ENCODE data around the gene PROKR1.

The PROKR1 gene

DNA sequence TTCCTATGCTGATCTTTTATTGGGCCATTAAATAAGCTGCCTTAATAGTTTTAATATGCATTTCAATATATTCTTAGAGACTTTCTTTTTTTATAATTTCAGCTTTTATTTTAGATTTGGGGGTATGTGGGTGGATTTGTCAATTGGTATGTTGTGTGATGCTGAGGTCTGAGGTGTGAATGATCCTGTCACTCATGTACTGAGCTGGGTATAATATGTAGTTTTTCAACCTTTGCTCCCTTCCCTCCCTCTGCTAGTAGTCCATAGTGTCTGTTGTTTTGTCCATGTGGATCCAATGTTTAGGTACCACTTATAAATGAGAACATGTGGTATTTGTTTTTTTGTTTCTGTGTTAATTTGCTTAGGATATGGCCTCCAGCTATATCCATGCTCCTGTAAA is 35.5 kb upstream of the PROKR1 start:
- TF ChIP-seq POLR2AphosphoS5 (IDR thresholded peaks at IDR 0.05; ENCODE audit: low read depth) (no peak), SPI1 (IDR thresholded peaks at IDR 0.05; ENCODE audit: borderline replicate concordance, low read depth) (no peak), GABPA (IDR thresholded peaks at IDR 0.05; ENCODE audit: low read depth) (no peak)
- TF ChIP-seq, protein P1, sequence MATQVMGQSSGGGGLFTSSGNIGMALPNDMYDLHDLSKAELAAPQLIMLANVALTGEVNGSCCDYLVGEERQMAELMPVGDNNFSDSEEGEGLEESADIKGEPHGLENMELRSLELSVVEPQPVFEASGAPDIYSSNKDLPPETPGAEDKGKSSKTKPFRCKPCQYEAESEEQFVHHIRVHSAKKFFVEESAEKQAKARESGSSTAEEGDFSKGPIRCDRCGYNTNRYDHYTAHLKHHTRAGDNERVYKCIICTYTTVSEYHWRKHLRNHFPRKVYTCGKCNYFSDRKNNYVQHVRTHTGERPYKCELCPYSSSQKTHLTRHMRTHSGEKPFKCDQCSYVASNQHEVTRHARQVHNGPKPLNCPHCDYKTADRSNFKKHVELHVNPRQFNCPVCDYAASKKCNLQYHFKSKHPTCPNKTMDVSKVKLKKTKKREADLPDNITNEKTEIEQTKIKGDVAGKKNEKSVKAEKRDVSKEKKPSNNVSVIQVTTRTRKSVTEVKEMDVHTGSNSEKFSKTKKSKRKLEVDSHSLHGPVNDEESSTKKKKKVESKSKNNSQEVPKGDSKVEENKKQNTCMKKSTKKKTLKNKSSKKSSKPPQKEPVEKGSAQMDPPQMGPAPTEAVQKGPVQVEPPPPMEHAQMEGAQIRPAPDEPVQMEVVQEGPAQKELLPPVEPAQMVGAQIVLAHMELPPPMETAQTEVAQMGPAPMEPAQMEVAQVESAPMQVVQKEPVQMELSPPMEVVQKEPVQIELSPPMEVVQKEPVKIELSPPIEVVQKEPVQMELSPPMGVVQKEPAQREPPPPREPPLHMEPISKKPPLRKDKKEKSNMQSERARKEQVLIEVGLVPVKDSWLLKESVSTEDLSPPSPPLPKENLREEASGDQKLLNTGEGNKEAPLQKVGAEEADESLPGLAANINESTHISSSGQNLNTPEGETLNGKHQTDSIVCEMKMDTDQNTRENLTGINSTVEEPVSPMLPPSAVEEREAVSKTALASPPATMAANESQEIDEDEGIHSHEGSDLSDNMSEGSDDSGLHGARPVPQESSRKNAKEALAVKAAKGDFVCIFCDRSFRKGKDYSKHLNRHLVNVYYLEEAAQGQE (IDR thresholded peaks at IDR 0.05; ENCODE audit: insufficient replicate concordance, low read depth), result no peak
- TF ChIP-seq, protein P2, sequence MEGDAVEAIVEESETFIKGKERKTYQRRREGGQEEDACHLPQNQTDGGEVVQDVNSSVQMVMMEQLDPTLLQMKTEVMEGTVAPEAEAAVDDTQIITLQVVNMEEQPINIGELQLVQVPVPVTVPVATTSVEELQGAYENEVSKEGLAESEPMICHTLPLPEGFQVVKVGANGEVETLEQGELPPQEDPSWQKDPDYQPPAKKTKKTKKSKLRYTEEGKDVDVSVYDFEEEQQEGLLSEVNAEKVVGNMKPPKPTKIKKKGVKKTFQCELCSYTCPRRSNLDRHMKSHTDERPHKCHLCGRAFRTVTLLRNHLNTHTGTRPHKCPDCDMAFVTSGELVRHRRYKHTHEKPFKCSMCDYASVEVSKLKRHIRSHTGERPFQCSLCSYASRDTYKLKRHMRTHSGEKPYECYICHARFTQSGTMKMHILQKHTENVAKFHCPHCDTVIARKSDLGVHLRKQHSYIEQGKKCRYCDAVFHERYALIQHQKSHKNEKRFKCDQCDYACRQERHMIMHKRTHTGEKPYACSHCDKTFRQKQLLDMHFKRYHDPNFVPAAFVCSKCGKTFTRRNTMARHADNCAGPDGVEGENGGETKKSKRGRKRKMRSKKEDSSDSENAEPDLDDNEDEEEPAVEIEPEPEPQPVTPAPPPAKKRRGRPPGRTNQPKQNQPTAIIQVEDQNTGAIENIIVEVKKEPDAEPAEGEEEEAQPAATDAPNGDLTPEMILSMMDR (IDR thresholded peaks at IDR 0.05; ENCODE audit: insufficient read depth, low read length), result no peak
- Histone ChIP-seq H3K27me3 (ENCODE audit: insufficient read depth, poor library complexity, severe bottlenecking) (no peaks in the 10 kb centered on the region), H3K4me3 (replicated peaks; ENCODE audit: insufficient read depth, low read length) (no peak overlapping the region), H3K27ac (replicated peaks) (no peak overlapping the region)
- DNase-seq (ENCODE audit: low read depth in 1 of 2, low spot score in 1 of 2), result no peak

DNA sequence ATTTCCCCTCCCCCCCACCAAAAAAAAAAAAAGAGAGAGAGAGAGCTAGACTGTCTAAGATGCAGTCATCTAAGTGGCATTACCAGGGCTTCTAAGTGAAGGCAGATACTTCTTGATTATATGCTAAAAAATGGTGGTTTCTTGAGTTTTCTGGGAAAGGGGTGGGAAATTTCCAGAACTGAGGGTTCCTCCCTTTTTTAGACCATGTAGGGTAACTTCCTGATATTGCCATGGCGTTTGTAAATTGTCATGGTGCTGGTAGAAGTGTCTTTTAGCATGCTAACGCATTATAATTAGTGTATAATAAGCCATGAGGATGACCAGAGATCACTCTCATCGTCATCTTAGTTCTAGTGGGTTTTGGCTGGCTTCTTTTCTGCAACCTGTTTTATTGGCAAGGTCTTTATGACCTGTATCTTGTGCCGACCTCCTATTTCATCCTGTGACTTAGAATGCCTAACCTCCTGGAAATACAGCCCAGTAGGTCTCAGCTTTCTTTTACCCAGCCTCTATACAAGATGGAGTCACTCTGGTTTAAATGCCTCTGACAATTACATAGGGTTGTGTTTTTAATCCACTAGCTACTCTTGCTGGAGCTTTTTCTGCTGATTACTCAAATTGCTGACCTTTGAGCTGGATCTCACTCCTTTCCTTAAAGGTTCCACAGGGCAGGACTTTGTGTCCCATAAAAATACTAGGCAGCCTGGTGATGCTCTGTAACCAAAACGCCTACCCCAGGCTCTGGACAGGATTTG is 30.4 kb upstream of the PROKR1 start:
- TF ChIP-seq, protein P1 (IDR thresholded peaks at IDR 0.05; ENCODE audit: insufficient replicate concordance, low read depth), result no peak
- TF ChIP-seq, protein P2 (IDR thresholded peaks at IDR 0.05; ENCODE audit: insufficient read depth, low read length), result no peak
- TF ChIP-seq POLR2AphosphoS5 (IDR thresholded peaks at IDR 0.05; ENCODE audit: low read depth), result no peak
- no peak for TF ChIP-seq GABPA (IDR thresholded peaks at IDR 0.05; ENCODE audit: low read depth)
- no peak for TF ChIP-seq SPI1 (IDR thresholded peaks at IDR 0.05; ENCODE audit: borderline replicate concordance, low read depth)
- Histone ChIP-seq H3K27me3 (ENCODE audit: insufficient read depth, poor library complexity, severe bottlenecking) (no peaks in the 10 kb centered on the region), H3K27ac (replicated peaks) (no peak overlapping the region), H3K4me3 (replicated peaks; ENCODE audit: insufficient read depth, low read length) (no peak overlapping the region)
- DNase-seq (ENCODE audit: low read depth in 1 of 2, low spot score in 1 of 2), result no peak

DNA sequence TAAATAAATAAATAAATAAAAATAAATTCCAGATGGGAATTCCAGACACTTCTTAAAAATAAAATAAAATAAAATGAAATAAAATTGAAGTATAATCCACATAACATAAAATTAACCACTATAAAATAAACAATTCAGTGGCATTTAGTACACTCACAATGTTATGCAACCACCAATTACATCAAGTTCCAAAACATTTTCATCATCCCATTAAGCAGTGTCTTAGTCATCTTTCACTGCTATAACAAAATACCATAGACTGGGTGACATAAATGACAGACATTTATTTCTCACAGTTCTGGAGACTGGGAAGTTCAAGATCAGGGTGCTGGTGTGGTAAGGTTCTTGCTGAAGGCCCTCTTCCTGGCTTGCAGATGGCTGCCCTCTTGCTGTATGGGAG is 22.6 kb upstream of the PROKR1 start:
- H3K4me3 ChIP-seq (replicated peaks; ENCODE audit: insufficient read depth, low read length), result no peak overlapping the region
- H3K27me3 ChIP-seq (ENCODE audit: insufficient read depth, poor library complexity, severe bottlenecking), result no peaks in the 10 kb centered on the region
- DNase-seq (ENCODE audit: low read depth in 1 of 2, low spot score in 1 of 2), result peak in 1 of 2 experiments; percentile 12
- no peak for TF ChIP-seq SPI1 (IDR thresholded peaks at IDR 0.05; ENCODE audit: borderline replicate concordance, low read depth)
- TF ChIP-seq, protein P2 (IDR thresholded peaks at IDR 0.05; ENCODE audit: insufficient read depth, low read length), result no peak
- no peak for TF ChIP-seq GABPA (IDR thresholded peaks at IDR 0.05; ENCODE audit: low read depth)
- TF ChIP-seq, protein P1 (IDR thresholded peaks at IDR 0.05; ENCODE audit: insufficient replicate concordance, low read depth), result no peak
- H3K27ac ChIP-seq (replicated peaks), result no peak overlapping the region
